HG03175 (cell line): ENCODE results near the gene GREB1.

Experiments
- ATAC-seq: cut with Tn5 transposase; IDR thresholded peaks from one replicate; pipeline ENCODE4 v1.9.1; 2021; ENCODE audit warnings: mild to moderate bottlenecking, moderate library complexity; ENCODE audit not compliant: unreplicated experiment

The GREB1 gene

GRCh38 chr2:11559066-11559785, 25.4 kb downstream of the GREB1 start:
- no peak for ATAC-seq

GRCh38 chr2:11559786-11560155, 25.9 kb downstream of the GREB1 start:
- no peak for ATAC-seq

GRCh38 chr2:11560806-11561205, 27.0 kb downstream of the GREB1 start:
- no peak for ATAC-seq

- no peak for ATAC-seq
Observed at GRCh38 chr2:11562011-11562410, 28.2 kb downstream of the GREB1 start.

- no peak for ATAC-seq
Observed at GRCh38 chr2:11562476-11562875, 28.6 kb downstream of the GREB1 start.

GRCh38 chr2:11563784-11564666, 30.2 kb downstream of the GREB1 start:
- ATAC-seq: no peak

- ATAC-seq: no peak
Observed at GRCh38 chr2:11564816-11565567, 31.1 kb downstream of the GREB1 start.

- ATAC-seq: no peak
Observed at GRCh38 chr2:11566383-11566782, 32.5 kb downstream of the GREB1 start.

- no peak for ATAC-seq
Observed at GRCh38 chr2:11567631-11568031, 33.8 kb downstream of the GREB1 start.

GRCh38 chr2:11568436-11568835, 34.6 kb downstream of the GREB1 start:
- ATAC-seq: no peak

GRCh38 chr2:11569636-11570035, 35.8 kb downstream of the GREB1 start:
- no peak for ATAC-seq

- no peak for ATAC-seq
Observed at GRCh38 chr2:11571170-11571569, 37.3 kb downstream of the GREB1 start.

- no peak for ATAC-seq
Observed at GRCh38 chr2:11572996-11573395, 39.2 kb downstream of the GREB1 start.

GRCh38 chr2:11573418-11574175, 39.8 kb downstream of the GREB1 start:
- ATAC-seq: no peak

GRCh38 chr2:11574176-11575046, 40.6 kb downstream of the GREB1 start:
- no peak for ATAC-seq

GRCh38 chr2:11576398-11576797, 42.6 kb downstream of the GREB1 start:
- no peak for ATAC-seq

GRCh38 chr2:11577101-11577883, 43.4 kb downstream of the GREB1 start:
- no peak for ATAC-seq

- no peak for ATAC-seq
Observed at GRCh38 chr2:11578081-11578948, 44.5 kb downstream of the GREB1 start.
